Bronchial epithelial cell (primary cell): ENCODE results near the gene VSX1. TPM values are rescaled to one million over a fixed set of nuclear protein-coding genes. Genes with fewer than 3 reads are reported as not detected.
A peak's percentile ranks its signal among the peaks of the same experiment; 100 is the strongest.

Source experiments
- DNase-seq: peaks from one replicate; pipeline ENCODE4 v3.0.0-alpha.2; 2010; ENCODE audit warnings: low read depth
- FAIRE-seq: peaks from 2 replicates; lab custom pipeline; 2011; peaks lifted over from hg19 to GRCh38; lab: Jason Lieb, UNC
- H3K27me3 ChIP-seq: 2 replicates; pipeline ENCODE4 v1.5.1; 2011; ENCODE audit warnings: low read length; ENCODE audit not compliant: control insufficient read depth, insufficient read depth
- H3K36me3 ChIP-seq: 2 replicates; pipeline ENCODE4 v1.5.1; 2011; ENCODE audit warnings: low read length; ENCODE audit not compliant: control insufficient read depth, insufficient read depth
- H3K4me3 ChIP-seq: 2 replicates; pipeline ENCODE4 v1.5.1; 2011; ENCODE audit warnings: mild to moderate bottlenecking, low read depth, low read length, control low read depth
- total RNA-seq: library from RNA; depleted of rRNA; stranded (reverse); fragments of >200 nt; gene quantifications from 2 replicates; pipeline ENCODE4 v1.2.1, GENCODE V29; 2014
- TF ChIP-seq, protein P1 (sequence below): IDR thresholded peaks from 2 replicates; pipeline ENCODE4 v1.5.1; 2011; ENCODE audit warnings: mild to moderate bottlenecking, moderate library complexity, low read length, control low read depth, inconsistent platforms; ENCODE audit not compliant: insufficient read depth, severe bottlenecking

The VSX1 gene
- total RNA-seq, 1 donor from 2014 or later: not detected

DNA sequence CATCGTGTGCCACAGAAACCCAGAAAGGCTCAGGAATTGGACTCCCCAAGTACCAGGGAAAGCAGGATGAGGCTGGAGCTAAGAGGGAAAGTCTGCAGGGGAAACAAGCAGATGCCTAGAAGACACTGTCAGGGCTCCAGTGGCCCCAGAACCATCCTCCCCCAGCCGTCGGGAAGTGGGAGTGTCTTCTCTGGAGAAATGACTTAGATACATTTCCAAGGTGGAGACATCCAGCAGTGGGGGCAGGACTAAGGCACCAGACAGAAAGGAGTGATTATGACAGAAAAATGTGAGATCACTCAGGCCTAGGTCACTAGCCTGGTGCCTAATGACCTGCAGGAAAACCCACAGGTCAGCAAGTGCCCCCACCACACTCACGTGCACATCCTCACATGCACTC is 36.0 kb upstream of the VSX1 start:
- no peak for FAIRE-seq
- TF ChIP-seq, protein P1, sequence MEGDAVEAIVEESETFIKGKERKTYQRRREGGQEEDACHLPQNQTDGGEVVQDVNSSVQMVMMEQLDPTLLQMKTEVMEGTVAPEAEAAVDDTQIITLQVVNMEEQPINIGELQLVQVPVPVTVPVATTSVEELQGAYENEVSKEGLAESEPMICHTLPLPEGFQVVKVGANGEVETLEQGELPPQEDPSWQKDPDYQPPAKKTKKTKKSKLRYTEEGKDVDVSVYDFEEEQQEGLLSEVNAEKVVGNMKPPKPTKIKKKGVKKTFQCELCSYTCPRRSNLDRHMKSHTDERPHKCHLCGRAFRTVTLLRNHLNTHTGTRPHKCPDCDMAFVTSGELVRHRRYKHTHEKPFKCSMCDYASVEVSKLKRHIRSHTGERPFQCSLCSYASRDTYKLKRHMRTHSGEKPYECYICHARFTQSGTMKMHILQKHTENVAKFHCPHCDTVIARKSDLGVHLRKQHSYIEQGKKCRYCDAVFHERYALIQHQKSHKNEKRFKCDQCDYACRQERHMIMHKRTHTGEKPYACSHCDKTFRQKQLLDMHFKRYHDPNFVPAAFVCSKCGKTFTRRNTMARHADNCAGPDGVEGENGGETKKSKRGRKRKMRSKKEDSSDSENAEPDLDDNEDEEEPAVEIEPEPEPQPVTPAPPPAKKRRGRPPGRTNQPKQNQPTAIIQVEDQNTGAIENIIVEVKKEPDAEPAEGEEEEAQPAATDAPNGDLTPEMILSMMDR: no peak
- DNase-seq: no peak
- Histone ChIP-seq H3K36me3 (no peaks in the 10 kb centered on the region), H3K27me3 (peaks cover 4% of the 10 kb centered on the region), H3K4me3 (no peak overlapping the region)

DNA sequence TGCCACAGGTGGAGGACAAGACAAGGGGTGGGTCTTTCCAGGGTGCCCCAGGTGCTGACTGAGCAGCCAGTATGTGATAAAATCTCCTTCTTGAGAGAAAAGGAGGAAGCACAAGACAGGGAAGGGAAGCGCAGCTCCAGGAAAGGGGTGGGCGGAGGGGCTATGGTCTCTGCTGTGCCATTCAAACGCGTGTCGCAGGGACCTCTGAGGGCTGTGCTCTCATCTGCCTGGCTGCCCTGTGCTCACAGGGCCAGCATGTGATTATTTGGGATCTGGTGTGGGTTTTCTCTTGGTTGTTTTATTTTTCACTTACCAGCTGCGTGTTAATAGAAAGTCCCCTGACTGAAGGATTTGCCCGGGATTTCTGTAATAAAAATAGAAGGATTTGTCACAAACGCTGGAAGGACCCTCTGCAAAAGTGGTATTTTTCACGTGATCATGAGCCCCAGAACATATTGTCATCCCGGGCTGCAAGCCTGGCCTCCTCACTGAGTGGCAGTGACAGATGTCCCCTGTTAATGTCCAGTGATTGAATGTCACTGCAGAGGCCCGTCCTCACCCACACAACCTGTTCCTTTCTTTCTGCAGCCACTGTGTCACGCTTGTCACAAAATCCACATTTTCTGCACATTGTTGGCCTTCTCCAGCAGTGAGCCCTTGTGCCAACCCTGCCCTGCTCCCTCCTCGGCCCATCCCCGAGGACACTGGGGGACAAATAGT is 35.0 kb upstream of the VSX1 start:
- no peak for FAIRE-seq
- H3K27me3 ChIP-seq: peaks cover 4% of the 10 kb centered on the region

DNA sequence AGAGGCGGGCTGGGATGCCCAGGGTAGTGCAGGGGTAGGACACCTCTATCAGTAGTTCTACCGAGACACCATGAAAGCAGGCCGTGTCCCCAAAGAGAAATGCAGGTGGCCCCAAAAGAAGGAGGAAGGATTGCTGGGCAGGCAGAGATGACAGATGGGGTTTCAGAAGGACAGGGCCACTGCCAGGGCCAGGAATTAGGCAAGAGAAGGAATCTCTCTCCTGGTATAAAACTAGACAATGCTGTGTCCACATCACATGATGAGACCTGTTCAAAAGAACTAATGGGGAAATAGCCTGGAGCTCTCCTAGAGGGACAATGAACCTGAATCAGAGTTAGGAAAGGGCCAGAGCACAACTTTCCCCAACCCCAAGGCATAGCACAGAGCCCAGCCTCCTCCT is 21.6 kb upstream of the VSX1 start:
- FAIRE-seq (no peak), DNase-seq (no peak)
- Histone ChIP-seq H3K4me3 (no peak overlapping the region), H3K27me3 (peaks cover 2% of the 10 kb centered on the region), H3K36me3 (no peaks in the 10 kb centered on the region)
- TF ChIP-seq, protein P1: no peak

More for the DNA sequence above, 35.0 kb upstream of the VSX1 start:
- Histone ChIP-seq H3K4me3 (no peak overlapping the region), H3K36me3 (no peaks in the 10 kb centered on the region)
- TF ChIP-seq, protein P1: no peak
- no peak for DNase-seq

DNA sequence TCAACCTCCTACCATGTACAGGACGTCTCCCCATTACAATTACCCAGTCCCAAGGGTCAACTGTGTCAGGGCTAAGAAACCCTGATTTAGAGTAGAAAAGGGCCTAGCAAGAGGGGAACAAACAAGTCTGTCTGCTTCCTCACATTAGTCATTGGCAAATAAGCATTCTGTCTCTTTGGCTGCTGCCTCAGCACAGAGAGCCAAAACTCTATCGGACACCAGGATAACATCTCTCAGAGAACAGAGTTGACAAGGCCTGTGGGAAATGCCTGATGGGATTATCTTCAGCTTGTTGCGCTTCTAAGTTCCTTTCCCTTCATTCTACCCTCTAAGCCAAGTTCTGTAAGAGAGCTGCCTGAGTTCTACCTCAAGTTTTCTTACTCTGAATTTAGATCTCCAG is 19.0 kb upstream of the VSX1 start:
- Histone ChIP-seq H3K36me3 (no peaks in the 10 kb centered on the region), H3K4me3 (no peak overlapping the region), H3K27me3 (peaks cover 2% of the 10 kb centered on the region)
- no peak for DNase-seq
- FAIRE-seq: peak; percentile 66
- TF ChIP-seq, protein P1: no peak

DNA sequence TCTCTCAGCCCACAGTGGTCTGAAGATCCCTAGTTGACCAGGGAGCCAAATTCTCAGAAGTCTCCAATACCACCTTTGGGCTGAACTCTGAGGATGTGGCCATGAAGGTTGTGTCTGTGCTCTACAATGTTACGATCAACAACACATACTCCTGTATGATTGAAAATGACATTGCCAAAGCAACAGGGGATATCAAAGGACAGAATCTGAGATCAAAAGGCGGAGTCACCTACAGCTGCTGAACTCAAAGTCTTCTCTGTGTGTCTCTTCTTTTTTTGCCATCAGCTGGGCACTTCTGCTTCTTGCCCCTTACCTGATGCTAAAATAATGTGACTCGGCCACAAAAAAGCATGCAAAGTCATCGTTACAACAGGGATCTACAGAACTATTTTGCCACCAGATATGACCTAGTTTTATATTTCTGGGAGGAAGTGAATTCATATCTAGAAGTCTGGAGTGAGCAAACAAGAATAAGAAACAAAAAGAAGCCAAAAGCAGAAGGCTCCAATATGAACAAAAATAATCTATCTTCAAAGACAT is 17.7 kb upstream of the VSX1 start:
- H3K36me3 ChIP-seq: no peaks in the 10 kb centered on the region
- TF ChIP-seq, protein P1: no peak
- DNase-seq (no peak), FAIRE-seq (no peak)
- no peak overlapping the region for H3K4me3 ChIP-seq
- peaks cover 2% of the 10 kb centered on the region for H3K27me3 ChIP-seq
